GM21723 (cell line): ENCODE data around the gene RPL6.
"Not testable (repeated sequence)": the region's sequence is repeated elsewhere in the genome, so short reads cannot be mapped to it uniquely, and the experiment has no call there.

Experiments
- ATAC-seq: cut with Tn5 transposase; IDR thresholded peaks from one replicate; pipeline ENCODE4 v1.9.1; 2021; ENCODE audit warnings: mild to moderate bottlenecking, moderate library complexity; ENCODE audit not compliant: unreplicated experiment

RPL6 gene

DNA sequence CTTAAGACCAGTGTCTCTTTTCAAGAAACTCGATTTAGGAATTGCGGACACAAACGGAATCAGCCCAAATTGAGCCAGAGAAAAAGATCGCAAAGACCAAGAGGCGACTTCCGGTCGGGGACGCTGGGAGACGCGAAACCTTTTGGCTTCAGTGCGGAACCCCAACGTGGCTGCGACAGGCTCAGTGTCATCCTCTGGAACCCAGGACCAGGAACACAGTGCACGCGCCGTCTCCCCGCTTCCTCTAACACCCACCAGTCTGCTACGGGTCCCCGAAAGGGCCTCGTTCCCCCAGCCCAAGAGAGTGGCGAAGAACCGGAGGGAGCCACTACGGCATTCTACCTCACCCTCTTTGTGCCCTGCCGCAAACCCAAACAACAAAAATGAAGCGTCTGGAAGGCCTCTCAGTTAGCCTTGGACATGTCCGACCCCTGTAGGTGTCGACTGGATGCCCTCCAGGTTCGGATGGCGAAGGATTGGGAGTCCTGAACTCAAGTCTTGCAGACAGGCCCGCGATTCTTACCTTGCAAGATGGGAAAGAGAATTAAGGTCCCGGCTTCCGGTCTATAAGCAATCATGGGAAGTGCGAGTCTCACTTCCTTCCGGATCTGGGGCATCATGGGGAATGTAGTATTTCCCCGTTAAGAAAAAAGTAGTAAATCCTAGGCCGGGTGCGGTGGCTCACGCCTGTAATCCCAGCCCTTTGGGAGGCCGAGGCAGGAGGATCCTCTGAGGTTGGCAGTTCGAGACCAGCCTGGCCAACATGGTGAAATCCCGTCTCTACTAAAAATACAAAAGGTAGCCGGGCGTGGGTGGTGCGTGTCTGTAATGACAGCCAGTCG, at the start of gene RPL6:
RPL6 (minus strand) TSS at position 542 of the 842 bp plus-strand sequence. CDS start 949 bp downstream, outside the sequence.
- peak; percentile 87 for ATAC-seq

DNA sequence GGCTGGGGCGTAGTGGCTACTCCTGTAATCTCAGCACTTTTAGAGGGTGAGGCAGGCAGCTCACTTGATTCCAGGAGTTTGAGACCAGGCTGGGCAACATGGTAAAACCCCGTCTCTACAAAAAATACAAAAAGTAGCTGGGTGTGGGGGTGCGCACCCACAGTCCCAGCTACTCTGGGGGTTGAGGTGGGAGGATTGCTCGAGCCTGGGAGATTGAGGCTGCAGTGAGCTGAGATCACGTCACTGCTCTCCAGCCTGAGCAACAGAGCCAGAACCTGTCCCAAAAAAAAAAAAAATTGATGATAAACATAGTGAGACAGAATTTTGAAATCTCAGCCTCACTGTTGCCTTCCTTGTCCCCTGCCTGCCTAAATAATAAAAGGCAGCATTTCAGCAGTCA, 49.3 kb upstream of the RPL6 start:
- ATAC-seq = no peak

DNA sequence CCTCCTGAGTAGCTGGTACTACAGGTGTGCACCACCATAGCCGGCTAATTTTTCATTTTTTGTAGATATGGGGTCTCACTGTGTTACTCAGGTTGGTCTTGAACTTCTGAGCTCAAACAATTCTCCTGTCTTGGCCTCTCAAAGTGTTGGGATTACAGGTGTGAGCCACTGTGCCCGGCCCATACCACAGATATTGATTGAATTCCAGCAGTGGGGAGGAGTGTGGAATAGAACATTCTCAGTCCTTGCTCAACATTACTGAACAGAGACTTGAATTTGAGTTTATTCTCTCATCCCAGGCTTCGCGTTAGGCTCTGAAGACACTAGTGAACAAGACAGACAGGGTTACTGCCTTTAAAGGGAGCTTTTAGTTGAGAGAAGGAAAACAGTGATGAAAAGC, 48.9 kb upstream of the RPL6 start:
- no peak for ATAC-seq

DNA sequence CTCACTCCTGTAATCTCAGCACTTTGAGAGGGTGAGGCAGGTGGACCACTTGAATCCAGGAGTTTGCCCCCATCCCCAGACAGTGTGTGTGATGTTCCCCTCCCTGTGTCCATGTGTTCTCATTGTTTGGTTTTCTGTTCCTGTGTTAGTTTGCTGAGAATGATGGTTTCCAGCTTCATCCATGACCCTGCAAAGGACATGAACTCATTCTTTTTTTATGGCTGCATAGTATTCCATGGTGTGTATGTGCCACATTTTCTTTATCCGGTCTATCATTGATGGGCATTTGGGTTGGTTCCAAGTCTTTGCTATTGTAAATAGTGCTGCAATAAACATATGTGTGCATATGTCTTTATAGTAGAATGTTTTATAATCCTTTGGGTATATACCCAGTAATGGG, 47.7 kb upstream of the RPL6 start:
- ATAC-seq = not testable (repeated sequence)

DNA sequence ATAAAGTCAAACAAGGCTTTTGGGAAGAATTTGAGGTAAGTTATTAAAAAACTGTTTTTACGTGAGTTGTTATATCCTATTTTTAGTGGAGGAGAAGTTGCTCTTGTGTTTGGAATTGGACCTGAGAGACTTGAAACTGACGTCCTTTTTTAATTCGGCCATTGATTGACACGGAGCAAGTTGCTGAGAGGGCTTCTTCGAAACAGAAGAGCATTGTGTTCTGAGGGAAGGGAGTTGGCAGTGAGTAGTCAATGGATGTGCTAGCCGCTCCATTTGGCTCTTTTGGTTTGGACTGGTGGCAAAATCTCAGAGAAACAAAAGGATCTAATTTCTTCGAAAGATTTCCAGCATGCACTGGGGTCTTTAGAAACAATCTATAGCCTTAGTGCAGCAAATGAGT, 46.6 kb upstream of the RPL6 start:
- ATAC-seq = no peak

DNA sequence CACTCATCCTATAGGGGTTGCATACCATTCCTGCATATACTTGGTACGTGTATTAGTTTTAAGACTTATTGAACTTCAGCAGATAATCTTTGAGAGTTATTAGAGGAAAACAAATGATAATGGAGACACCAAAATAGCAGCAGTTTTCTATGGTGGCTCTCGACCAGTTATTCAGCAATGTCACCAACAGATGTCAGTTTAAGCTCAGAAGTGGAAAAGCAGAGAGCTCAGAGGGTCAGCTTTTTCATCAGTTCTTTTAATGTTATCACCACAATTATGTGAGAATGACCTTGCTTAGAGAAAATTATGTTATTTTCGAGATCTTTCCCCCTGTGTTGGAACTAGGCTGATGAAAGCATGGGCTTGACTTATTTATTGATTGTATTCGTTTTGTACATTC, 41.3 kb upstream of the RPL6 start:
- no peak for ATAC-seq

DNA sequence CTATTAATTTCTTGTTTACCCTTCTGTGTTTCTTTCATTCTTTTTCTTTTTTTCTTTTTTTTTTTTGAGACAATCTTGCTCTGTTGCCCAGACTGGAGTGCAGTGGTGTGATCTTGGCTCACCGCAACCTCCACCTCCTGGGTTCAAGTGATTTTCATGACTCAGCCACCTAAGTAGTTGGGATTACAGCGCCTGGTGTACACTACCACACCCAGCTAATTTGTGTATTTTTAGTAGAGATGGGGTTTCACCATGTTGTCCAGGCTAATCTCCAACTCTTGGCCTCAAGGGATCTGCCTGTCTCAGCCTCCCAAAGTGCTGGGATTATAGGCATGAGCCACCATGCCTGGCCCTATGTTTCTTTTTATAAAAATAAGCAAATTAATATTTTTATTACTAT, 38.8 kb upstream of the RPL6 start:
- ATAC-seq = not testable (repeated sequence)

DNA sequence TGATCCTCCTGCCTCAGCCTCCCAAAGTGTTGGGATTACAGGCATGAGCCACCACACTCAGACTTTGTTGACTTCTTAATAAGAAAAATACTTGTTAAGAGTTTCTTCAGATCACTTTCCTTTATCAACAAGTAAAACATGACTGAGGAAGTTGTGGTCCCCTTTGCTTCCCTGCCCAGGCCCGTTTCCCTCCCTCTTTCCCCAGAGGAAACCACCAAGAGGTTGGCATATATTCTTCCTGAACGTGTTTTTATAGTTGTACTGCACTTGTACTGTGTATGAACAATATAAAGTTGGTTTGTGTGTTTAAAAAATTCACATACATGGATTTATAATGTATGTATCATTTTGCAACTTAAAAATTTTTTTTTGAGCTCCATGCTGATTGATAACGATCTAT, 37.7 kb upstream of the RPL6 start:
- ATAC-seq = no peak

DNA sequence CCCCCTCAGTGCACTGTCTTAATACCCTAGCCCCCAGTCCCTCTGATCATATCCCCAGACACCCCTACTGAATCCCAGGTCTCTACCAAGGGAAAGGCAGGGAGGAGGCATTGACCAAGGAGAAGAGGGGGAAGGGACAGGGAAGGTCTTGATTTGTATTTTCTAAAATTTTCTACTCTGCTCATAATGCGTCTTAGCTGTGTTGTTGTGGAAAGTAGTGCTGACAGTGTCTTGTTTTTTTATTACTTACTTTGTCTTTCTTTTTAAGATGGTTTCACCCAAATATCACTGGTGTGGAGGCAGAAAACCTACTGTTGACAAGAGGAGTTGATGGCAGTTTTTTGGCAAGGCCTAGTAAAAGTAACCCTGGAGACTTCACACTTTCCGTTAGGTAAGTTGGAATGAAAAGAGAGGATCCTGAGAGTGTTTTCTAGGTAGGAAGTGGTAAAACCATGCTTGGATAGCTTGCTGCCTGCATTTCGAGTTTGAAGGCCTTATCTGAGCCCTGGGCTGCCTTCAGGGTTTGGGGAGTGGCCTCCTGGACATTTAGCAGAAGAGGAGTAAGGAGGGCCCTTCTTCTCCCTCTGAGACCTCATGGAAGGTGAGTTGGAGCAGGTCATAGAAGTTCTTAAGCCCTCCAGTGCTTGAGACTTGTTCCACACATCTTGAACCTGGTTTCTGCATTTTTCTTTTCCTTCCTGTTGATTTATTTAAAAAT, 36.8 kb upstream of the RPL6 start:
- ATAC-seq = no peak

DNA sequence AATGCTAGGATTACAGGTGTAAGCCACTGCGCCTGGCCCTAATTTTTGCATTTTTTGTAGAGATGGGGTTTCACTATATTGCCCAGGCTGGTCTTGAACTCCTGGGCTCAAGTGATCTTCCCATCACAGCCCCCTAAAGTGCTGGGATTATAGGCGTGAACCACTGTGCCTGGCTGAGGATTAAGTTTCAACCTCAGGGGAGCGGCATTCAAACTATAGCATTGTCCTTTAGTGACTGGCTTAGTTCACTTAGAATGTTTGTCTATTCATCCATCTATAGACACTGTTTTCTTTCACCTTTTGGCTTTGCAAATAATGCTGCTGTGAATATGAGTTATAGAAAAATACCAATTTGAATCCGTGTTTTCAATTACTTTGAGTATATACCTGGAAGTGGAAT, 34.5 kb upstream of the RPL6 start:
- ATAC-seq = no peak

DNA sequence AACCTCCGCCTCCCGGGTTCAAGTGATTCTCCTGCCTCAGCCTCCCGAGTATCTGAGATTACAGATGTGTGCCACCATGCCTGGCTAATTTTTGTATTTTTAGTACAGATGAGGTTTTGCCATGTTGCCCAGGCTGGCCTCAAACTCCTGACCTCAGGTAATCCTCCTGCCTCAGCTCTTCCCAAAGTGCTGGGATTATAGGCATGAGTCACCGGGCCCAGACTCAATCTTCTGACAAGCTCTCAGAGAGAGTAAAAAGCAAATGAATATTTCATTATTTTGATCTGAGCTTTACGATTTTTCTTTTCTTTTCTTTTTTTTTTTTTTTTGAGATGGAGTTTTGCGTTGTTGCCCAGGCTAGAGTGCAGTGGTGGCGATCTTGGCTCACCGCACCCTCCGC, 31.2 kb upstream of the RPL6 start:
- ATAC-seq = not testable (repeated sequence)

DNA sequence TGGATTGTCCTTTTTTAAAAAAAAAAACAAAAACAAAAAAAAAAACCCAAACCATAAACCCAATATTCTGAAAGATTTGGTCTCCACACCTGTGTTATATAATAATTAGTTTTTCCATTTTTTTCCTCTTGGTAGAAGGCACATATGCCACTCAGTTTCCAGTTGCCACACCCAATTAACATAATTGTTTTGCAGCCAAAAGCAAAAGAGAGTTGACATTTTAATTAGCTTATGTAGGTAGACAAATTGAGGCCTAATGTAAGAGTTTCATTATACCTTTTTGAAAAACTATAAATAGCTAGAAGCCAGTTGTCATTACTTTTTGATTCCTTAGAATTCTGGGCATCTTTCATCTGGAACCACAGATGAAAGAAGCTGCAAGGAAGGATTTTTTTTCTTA, 30.4 kb upstream of the RPL6 start:
- no peak for ATAC-seq

DNA sequence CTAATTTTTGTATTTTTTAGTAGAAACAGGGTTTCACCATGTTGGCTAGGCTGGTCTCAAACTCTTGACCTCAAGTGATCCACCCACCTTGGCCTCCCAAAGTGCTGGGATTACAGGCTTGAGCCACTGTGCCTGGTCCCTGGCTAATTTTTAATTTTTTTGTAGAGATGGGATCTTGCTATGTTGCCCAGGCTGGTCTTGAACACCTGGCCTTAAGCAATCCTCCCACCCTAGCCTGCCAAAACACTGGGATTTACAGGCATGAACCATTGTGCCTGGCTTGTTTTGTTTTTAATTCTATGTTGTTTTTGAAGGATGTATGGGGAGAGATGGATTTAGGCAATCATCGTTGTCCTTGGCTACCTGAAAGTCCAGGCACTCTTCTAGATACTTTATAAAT, 29.2 kb upstream of the RPL6 start:
- ATAC-seq = not testable (repeated sequence)

DNA sequence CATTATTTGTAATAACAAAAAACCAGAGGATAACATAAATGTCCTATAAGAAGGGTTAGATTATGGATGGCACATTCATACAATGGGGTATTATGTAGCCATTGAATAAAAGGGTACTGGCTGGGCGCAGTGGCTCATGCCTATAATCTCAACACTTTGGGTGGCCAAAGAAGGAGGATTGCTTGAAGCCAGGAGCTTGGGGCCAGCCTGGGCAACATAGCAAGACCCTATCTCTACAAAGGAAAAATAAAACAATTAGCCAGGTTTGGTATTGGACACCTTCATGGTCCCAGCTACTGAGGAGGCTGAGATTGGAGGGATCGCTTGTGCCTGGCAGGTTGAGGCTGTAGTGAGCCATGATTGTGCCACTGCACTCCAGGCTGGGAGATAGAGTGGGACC, 24.1 kb upstream of the RPL6 start:
- ATAC-seq = no peak

DNA sequence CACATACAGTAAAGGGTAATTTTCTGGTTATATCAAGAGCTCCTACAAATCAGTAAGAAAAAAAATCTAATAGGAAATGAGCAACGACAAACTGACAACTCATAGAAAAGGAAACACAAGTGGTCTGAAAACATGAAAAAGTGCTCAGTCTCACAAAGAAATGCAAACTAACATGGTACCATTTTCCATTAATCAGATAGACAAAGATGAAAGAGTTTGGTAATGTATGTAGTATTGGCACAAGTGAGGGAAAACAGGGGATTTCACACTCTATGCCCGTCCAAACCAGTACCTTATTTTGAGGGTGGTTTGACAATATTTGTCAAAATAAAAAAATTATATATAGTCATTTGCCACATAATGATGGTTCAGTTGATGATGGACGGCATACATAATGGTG, 22.6 kb upstream of the RPL6 start:
- no peak for ATAC-seq

DNA sequence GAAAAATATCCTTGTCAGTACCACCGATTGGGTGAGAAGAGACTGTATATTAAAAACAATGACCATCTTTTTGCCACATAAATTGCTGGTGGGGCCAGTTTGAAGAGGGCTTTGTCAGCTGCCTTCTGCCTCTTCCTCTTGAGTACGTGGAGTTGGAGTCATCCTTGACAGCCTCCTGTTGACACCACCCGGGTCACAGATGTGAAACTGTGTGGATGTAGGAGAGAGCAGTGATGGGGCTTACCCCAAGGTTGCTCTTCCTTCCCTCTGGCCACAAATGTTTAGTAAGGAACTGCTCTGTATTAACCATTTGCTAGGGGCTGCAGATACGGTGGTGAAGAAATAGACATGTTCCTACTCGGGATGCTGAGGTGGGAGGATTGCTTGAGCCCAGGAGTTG, 21.5 kb upstream of the RPL6 start:
- ATAC-seq = no peak

DNA sequence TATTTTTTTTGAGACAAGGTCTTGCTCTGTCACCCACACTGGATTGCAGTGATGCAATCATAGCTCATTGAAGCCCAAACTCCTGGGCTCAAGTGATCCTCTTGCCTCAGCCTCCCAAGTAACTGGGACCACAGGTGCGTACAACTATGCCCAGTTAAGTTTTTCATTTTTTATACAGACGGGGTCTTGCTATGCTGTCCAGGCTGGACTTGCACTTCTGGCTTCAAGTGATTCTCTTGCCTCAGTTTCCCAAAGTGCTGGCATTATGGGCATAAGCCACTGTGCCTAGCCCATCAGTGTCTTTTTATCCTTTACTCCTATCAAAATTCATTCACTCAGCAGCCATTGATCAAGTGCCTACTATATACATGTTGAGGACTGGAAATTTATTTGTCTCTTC, 18.4 kb upstream of the RPL6 start:
- no peak for ATAC-seq

DNA sequence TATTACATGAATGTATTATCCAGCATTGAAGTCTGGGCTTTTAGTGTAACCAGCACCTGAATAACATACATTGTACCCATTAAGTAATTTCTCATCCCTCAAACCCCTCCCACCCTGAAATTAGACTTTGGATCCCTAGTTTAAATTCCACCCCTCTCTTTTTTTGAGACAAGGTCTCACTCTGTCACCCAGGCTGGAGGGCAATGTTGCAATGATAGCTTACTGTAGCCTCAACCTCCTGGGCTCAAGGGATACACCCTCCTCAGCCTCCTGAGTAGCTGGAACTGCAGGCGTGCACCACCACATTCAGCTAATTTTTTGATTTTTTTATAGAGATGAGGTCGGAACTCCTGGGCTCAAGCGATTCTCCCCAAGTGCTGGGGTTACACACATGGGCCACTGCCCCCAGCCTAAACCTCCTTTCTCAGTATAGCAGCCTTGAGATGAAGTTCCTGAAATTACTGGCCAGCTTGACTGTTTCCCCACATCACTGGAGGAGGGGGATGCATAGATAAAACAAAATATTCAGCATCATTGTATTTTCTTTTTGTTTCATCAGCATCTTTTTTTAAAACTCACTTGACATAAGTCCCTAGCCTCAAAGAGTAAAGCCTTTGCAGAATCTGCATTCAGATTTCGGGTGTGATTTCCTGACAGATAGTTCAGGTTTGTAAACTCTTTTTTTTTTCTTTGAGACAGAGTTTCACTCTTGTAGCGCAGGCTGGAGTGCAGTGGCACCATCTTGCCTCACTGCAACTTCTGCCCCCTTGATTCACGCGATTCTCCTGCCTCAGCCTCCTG, 16.4 kb upstream of the RPL6 start:
- no peak for ATAC-seq

DNA sequence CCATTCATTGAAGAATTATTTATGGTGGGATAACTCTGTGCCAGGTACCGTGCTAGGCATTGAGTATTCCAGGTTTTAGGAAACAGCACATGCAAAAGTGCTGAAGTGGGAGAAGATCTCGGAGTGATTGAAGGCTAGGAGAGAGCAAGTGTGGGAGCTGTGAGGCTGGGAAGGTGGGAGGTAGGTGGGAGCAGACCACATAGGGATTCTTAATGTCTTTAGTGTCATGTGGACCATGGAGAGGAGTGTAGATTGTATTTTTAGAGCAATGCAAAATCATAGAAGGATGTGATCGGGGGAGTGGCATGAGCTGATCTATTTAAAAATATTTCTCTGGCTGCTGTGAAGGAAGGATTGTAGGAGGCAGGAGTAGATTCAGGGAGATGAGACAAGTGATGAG, 14.7 kb upstream of the RPL6 start:
- no peak for ATAC-seq

DNA sequence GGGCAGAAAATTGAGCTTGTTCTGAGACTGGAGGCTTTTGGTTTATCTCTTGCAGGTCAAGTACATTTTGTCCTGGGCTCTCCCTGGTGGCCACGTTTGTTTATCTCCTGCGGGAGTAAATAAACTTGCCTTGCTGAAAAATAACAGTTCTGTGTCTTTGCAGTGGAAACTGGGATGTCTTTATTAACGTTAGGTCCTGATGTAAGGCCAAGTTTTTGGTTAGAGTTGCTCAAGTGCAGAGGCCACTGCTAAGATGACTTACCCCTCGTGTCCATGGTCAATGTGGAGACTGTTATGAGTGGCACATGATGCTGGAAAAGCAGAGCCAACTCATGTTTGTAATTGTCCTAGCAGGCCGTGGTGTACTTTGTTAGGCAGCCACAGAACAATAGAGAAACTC, 13.1 kb upstream of the RPL6 start:
- ATAC-seq = no peak

DNA sequence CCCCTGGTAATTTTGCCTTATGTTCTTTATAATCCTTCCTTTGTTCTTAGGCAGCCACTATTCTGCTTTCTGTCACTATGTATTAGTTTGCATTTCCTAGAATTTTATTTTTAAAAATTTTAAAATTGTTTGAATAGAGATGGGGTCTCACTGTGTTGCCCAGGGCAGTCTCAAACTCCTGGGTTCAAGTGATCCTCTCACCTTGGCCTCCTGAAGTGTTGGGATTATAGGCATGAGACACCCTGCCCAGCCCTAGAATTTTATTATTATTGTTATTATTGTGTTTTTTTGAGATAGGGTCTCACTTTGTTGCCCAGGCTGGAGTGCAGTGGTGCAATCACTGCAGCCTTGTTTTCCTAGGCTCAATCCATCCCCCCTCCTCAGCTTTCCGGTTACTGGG, 12.0 kb upstream of the RPL6 start:
- ATAC-seq = no peak

DNA sequence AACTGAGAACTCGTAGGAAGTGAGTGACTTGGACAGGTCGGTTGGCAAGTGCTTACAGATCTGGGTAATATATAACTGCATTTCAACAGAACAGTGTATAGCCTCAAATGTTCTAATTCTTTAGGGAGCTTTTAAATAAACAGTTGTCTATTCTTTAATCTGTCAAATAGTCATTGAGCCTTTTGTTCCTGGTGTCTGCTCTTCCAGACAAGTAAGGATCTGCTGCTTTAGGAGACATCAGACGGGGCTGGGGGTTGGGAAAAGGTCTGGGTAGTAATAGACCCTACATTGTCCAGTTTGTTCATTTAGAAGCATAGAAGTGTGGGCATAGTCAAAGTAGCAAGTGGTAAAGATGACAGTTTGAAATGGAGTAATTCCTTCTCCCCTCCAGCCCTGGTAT, 11.3 kb upstream of the RPL6 start:
- no peak for ATAC-seq
